Stimulated activated CD8-positive, alpha-beta memory T cell treated with anti-CD3 and anti-CD28 coated beads, Interleukin-7, amount 100 ng/mL, for 4 hours (primary cell): ENCODE results near the gene TUB.

Experiments used
- DNase-seq, 2 donors: peaks; one replicate each; pipeline ENCODE4 v3.0.0-alpha.2; 2020; ENCODE audit warnings: low read depth in 2 of 2

Gene TUB

GRCh38 chr11:8043756-8044155 lies 37.3 kb upstream of the TUB start:
- DNase-seq: no peak

- no peak for DNase-seq
These were observed 35.2 kb upstream of the TUB start for GRCh38 chr11:8045839-8046238.

- DNase-seq: no peak
These were observed 33.6 kb upstream of the TUB start for GRCh38 chr11:8047382-8047781.

GRCh38 chr11:8049084-8049483 lies 31.9 kb upstream of the TUB start:
- DNase-seq: no peak

- DNase-seq: no peak
These were observed 25.7 kb upstream of the TUB start for GRCh38 chr11:8055091-8055835.

GRCh38 chr11:8055836-8056526 lies 25.0 kb upstream of the TUB start:
- DNase-seq: no peak

- no peak for DNase-seq
These were observed 24.1 kb upstream of the TUB start for GRCh38 chr11:8056810-8057463.

GRCh38 chr11:8058216-8058615 lies 22.8 kb upstream of the TUB start:
- DNase-seq: no peak

- no peak for DNase-seq
These were observed 22.0 kb upstream of the TUB start for GRCh38 chr11:8059030-8059429.

GRCh38 chr11:8059571-8060011 lies 21.4 kb upstream of the TUB start:
- no peak for DNase-seq

GRCh38 chr11:8060146-8060719 lies 20.8 kb upstream of the TUB start:
- no peak for DNase-seq

GRCh38 chr11:8060801-8061554 lies 20.0 kb upstream of the TUB start:
- DNase-seq: no peak

- no peak for DNase-seq
These were observed 19.2 kb upstream of the TUB start for GRCh38 chr11:8061555-8062428.

GRCh38 chr11:8062781-8063257 lies 18.2 kb upstream of the TUB start:
- DNase-seq: no peak

GRCh38 chr11:8063324-8063723 lies 17.7 kb upstream of the TUB start:
- DNase-seq: no peak

GRCh38 chr11:8065031-8065430 lies 16.0 kb upstream of the TUB start:
- DNase-seq: no peak

- DNase-seq: no peak
These were observed 14.7 kb upstream of the TUB start for GRCh38 chr11:8066036-8066910.

GRCh38 chr11:8066911-8067455 lies 14.0 kb upstream of the TUB start:
- DNase-seq: no peak

GRCh38 chr11:8067567-8067928 lies 13.5 kb upstream of the TUB start:
- no peak for DNase-seq
